NCI-H2227 treated with DMSO at 0.1 percent for 48 hours (cell line): Measurements from ENCODE around the gene AP5M1.
A peak's percentile ranks its signal among the peaks of the same experiment; 100 is the strongest.
"Not testable (repeated sequence)": the region's sequence is repeated elsewhere in the genome, so short reads cannot be mapped to it uniquely, and the experiment has no call there.

ENCODE experiments used
- DNase-seq: peaks from one replicate; lab custom pipeline; 2025; lab: John Stamatoyannopoulos, UW

Gene AP5M1

GRCh38 chr14:57291692-57292647, 23.2 kb downstream of the AP5M1 start:
- no peak for DNase-seq

- no peak for DNase-seq
Observed at GRCh38 chr14:57293866-57294837, 25.4 kb downstream of the AP5M1 start.

- no peak for DNase-seq
Observed at GRCh38 chr14:57295239-57295638, 26.5 kb downstream of the AP5M1 start.

GRCh38 chr14:57297852-57298251, 29.1 kb downstream of the AP5M1 start:
- no peak for DNase-seq

- DNase-seq = no peak
Observed at GRCh38 chr14:57299511-57299910, 30.7 kb downstream of the AP5M1 start.

DNA sequence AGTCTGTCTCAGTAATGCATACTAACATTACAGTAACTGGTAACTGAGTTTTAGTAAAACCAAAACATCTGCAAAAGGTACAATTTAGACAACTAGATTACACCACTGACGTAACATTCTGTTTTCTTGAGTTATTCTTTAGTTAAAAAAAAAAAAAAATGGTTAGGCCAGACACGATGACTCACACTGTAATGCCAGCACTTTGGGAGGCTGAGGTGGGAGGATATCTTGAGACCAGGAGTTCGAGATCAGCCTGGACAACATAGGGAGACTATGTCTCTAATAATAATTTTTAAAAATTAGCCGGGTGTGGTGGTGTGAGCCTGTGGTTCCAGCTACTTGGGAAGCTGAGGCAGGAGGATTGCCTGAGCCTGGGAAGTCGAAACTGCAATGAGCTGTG, 34.1 kb downstream of the AP5M1 start:
- no peak for DNase-seq

- DNase-seq = no peak
Observed at GRCh38 chr14:57314396-57315089, 45.8 kb downstream of the AP5M1 start.

- DNase-seq = peak; percentile 63
Observed at GRCh38 chr14:57317248-57317833, 48.6 kb downstream of the AP5M1 start.

DNA sequence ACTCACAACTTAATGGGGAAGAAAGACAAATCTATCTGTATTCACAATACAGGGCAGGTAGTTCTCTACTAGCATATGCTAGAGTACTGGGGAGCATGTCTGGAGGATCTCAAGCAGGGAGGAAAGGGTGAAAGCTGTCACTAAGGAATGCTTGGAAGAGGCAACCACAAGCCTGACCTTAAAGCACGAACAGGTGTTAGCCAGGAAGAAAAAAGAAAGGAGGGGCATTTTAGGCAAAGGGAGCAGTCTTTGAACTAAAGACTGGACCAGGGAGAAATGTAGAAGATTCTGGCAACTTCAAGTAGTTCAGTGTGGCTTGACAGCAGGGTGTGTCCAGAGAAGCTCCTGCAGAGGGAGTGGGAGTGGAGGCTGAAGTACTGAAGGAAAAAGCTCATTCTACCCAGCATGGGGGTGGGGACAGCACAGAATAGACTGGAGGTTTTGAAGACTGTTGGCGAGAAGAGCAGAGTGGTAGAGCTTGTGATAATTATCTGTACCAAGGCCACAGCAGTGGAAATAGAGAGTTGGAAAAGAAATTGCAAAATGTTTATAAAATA, 50.9 kb downstream of the AP5M1 start:
- DNase-seq = no peak

DNA sequence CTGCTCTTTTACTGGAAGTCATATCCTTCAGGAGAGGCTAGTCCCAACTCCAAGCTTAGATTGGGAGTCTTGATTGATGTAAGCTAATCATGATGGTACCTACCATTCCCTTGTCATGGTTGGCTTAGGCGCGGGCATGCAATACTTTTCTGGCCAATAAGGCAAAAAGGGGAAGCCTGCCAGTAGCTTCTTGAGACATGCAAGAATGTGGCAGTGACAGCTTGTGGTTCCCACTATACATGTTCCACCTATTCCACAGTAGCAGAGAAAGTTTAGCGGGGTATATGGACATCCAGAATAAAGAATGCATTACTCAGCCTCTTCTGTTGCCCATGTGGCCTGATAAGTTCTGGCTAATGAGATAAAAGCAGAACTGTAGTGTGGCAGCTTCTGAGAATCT, 55.0 kb downstream of the AP5M1 start:
- no peak for DNase-seq

DNA sequence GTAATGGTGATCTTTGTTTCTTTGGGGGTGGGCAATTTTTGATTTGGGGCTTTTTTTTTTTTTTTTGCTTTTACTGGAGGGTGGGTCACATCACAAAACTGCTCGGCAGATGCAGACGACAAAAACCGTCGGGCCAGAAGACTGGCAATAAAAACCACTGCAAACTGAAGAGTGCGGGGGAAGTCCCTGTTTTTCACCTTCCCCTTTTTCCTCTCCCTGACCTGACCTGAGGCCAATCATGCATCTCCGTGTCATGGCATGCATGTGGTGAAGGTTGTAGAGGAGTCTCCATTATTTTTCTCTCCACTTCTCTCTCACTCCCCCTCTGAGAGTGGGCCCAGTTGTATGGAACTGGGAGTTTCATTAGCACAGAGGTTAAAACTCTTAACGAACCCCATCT, 57.5 kb downstream of the AP5M1 start:
- no peak for DNase-seq

DNA sequence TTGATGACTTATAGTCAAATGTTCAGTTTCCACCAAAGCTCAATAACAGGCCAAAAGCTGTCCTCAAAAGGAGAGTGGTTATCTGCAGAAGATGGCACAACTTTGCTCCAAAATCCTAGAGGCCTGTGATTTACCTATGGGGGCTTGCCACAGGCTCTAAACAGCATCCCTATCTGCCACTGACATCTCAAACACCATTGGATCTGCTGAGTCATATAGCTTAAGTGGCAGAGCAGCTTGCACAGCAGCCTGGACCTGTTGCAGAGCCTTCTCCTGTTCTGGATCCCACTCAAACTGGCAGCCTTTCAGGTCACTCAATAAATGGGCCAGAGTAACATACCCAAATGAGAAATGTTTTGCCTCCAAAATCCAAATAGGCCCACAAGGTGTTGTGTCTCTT, 61.1 kb downstream of the AP5M1 start:
- DNase-seq = no peak

DNA sequence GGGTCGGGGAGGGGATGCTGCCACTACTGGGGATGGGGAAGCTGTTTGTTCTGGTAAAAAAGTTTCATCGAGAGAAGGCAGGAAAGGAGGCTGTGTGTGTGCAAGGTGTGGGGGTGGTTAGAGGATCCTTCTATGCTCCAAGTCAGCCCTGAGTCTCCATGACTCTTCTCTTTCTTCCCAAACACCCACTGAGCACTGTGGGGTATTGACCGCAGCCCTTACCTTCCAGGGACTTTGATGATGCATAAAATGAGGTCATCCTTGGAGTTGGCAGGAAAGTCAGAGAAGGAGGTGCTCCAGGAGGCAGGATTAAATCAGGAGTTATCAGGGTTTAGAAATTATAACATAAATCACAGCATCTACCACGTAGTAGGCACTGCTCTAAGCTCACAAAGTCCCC, 63.7 kb downstream of the AP5M1 start:
- DNase-seq = not testable (repeated sequence)

DNA sequence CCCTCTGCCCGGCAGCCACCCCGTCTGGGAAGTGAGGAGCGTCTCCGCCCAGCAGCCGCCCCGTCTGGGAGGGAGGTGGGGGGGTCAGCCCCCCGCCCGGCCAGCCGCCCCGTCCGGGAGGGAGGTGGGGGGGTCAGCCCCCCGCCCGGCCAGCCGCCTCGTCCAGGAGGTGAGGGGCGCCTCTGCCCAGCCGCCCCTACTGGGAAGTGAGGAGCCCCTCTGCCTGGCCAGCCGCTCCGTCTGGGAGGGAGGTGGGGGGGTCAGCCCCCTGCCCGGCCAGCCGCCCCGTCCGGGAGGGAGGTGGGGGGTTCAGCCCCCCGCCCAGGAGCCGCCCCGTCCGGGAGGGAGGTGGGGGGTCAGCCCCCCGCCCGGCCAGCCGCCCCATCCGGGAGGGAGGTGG, 65.0 kb downstream of the AP5M1 start:
- not testable (repeated sequence) for DNase-seq

DNA sequence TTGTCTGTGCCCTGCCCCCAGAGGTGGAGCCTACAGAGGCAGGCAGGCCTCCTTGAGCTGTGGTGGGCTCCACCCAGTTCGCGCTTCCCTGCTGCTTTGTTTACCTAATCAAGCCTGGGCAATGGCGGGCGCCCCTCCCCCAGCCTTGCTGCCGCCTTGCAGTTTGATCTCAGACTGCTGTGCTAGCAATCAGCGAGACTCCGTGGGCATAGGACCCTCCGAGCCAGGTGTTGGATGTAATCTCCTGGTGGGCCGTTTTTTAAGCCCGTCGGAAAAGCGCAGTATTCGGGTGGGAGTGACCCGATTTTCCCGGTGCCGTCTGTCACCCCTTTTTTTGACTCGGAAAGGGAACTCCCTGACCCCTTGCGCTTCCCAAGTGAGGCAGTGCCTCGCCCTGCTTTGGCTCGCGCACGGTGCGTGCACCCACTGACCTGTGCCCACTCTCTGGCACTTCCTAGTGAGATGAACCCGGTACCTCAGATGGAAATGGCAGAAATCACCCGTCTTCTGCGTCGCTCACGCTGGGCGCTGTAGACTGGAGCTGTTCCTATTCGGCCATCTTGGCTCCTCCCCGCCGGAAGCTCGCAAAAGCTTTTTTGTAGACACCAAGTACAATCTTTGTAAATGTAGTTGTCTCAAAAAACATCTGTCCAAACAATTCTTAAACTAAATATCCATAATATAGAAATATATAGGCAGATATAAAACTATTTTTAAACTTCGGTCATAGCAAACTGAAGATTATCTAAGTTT, 75.0 kb downstream of the AP5M1 start:
- DNase-seq = not testable (repeated sequence)

DNA sequence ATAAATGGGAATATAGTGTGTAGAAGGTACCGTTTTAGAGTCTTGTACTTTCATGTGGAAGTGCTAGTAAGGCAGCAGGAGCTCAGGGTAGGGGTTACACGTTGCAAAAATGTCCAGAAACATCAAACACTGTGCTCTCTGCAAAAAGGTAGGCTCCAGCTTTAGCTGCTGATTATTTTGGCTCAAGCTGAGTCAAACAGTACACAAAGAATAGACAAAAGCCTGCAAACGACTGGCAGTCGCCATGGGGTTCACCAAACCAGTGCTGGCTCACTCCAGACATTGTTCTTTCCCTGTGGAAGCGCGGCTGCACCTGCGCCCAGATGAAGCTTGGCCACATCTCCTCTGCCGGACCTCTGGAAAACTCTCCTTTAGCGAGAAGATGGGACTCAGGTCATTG, 76.3 kb downstream of the AP5M1 start:
- DNase-seq = no peak

DNA sequence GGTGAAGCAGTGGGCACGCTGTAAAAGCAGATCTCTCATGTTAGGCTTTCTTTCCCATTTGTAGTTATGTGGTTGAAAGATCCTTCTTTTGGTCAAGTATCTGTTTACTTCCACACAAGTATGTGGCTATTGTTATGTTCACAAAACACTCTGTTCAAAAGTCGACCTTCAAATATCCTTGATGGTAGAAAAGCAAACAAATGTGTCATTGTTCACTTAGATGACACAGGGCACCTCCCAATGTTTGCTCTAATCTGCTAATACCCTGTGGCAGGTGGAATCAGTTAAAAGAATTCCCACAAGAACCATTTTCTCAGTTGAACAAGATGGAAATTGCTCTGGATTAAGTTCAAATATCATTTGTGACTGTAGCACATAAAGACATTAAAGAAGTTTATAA, 78.0 kb downstream of the AP5M1 start:
- DNase-seq = no peak
